Measurements from ENCODE around the gene DLG5. TPM values are rescaled to one million over a fixed set of nuclear protein-coding genes. Genes with fewer than 3 reads are reported as not detected.

The DLG5 gene
- total RNA-seq, 1 donor from 2014 or later: 64.5 TPM

GRCh38 chr10:77965294-77965693 is 38.7 kb upstream of the DLG5 start:
- Mint-ChIP-seq H3K27ac (ENCODE audit: unreplicated experiment) (no peak overlapping the region), H3K4me1 (ENCODE audit: unreplicated experiment) (peaks cover 3% of the 10 kb centered on the region), H3K4me3 (ENCODE audit: unreplicated experiment) (no peak overlapping the region), H3K36me3 (ENCODE audit: low read depth, unreplicated experiment) (peaks cover 9% of the 10 kb centered on the region), H3K27me3 (ENCODE audit: unreplicated experiment) (peaks cover 4% of the 10 kb centered on the region), H3K9me3 (ENCODE audit: unreplicated experiment) (peaks cover 6% of the 10 kb centered on the region)
- no peak for TF ChIP-seq CTCF (IDR thresholded peaks at IDR 0.05; ENCODE audit: unreplicated experiment)
- DNase-seq (ENCODE audit: low spot score): no peak

- peaks cover 4% of the 10 kb centered on the region for H3K27me3 Mint-ChIP-seq (ENCODE audit: unreplicated experiment)
- H3K36me3 Mint-ChIP-seq (ENCODE audit: low read depth, unreplicated experiment): peaks cover 9% of the 10 kb centered on the region
- no peak for TF ChIP-seq CTCF (IDR thresholded peaks at IDR 0.05; ENCODE audit: unreplicated experiment)
- DNase-seq (ENCODE audit: low spot score): no peak
- H3K27ac Mint-ChIP-seq (ENCODE audit: unreplicated experiment): no peak overlapping the region
- peaks cover 6% of the 10 kb centered on the region for H3K9me3 Mint-ChIP-seq (ENCODE audit: unreplicated experiment)
- no peak overlapping the region for H3K4me3 Mint-ChIP-seq (ENCODE audit: unreplicated experiment)
- peaks cover 3% of the 10 kb centered on the region for H3K4me1 Mint-ChIP-seq (ENCODE audit: unreplicated experiment)
Observed at GRCh38 chr10:77964811-77965210, 38.3 kb upstream of the DLG5 start.

- DNase-seq (ENCODE audit: low spot score): no peak
- H3K4me3 Mint-ChIP-seq (ENCODE audit: unreplicated experiment): no peak overlapping the region
- TF ChIP-seq CTCF (IDR thresholded peaks at IDR 0.05; ENCODE audit: unreplicated experiment): no peak
- peaks cover 9% of the 10 kb centered on the region for H3K36me3 Mint-ChIP-seq (ENCODE audit: low read depth, unreplicated experiment)
- no peak overlapping the region for H3K27ac Mint-ChIP-seq (ENCODE audit: unreplicated experiment)
- H3K4me1 Mint-ChIP-seq (ENCODE audit: unreplicated experiment): peaks cover 3% of the 10 kb centered on the region
- peaks cover 6% of the 10 kb centered on the region for H3K9me3 Mint-ChIP-seq (ENCODE audit: unreplicated experiment)
- H3K27me3 Mint-ChIP-seq (ENCODE audit: unreplicated experiment): peaks cover 4% of the 10 kb centered on the region
Observed at GRCh38 chr10:77963901-77964300, 37.3 kb upstream of the DLG5 start.

GRCh38 chr10:77962350-77963146 is 36.0 kb upstream of the DLG5 start:
- H3K4me3 Mint-ChIP-seq (ENCODE audit: unreplicated experiment): no peak overlapping the region
- H3K36me3 Mint-ChIP-seq (ENCODE audit: low read depth, unreplicated experiment): peaks cover 9% of the 10 kb centered on the region
- no peak for TF ChIP-seq CTCF (IDR thresholded peaks at IDR 0.05; ENCODE audit: unreplicated experiment)
- peaks cover 1% of the 10 kb centered on the region for H3K4me1 Mint-ChIP-seq (ENCODE audit: unreplicated experiment)
- peaks cover 6% of the 10 kb centered on the region for H3K9me3 Mint-ChIP-seq (ENCODE audit: unreplicated experiment)
- H3K27ac Mint-ChIP-seq (ENCODE audit: unreplicated experiment): no peak overlapping the region
- DNase-seq (ENCODE audit: low spot score): no peak
- peaks cover 4% of the 10 kb centered on the region for H3K27me3 Mint-ChIP-seq (ENCODE audit: unreplicated experiment)

- Mint-ChIP-seq H3K4me3 (ENCODE audit: unreplicated experiment) (no peak overlapping the region), H3K4me1 (ENCODE audit: unreplicated experiment) (no peaks in the 10 kb centered on the region), H3K27me3 (ENCODE audit: unreplicated experiment) (peaks cover 4% of the 10 kb centered on the region), H3K36me3 (ENCODE audit: low read depth, unreplicated experiment) (peaks cover 9% of the 10 kb centered on the region), H3K9me3 (ENCODE audit: unreplicated experiment) (peaks cover 6% of the 10 kb centered on the region), H3K27ac (ENCODE audit: unreplicated experiment) (no peak overlapping the region)
- no peak for DNase-seq (ENCODE audit: low spot score)
- TF ChIP-seq CTCF (IDR thresholded peaks at IDR 0.05; ENCODE audit: unreplicated experiment): no peak
Observed at GRCh38 chr10:77961668-77962067, 35.1 kb upstream of the DLG5 start.

Measured in endothelial cell (in vitro differentiated cells).